NCI-H69 (cell line): ENCODE results near the gene RABGGTB.
A peak's percentile ranks its signal among the peaks of the same experiment; 100 is the strongest.
"Not testable (repeated sequence)": the region's sequence is repeated elsewhere in the genome, so short reads cannot be mapped to it uniquely, and the experiment has no call there.

ENCODE experiments used
- DNase-seq: peaks from one replicate; lab custom pipeline; 2025; lab: John Stamatoyannopoulos, UW

RABGGTB gene

DNA sequence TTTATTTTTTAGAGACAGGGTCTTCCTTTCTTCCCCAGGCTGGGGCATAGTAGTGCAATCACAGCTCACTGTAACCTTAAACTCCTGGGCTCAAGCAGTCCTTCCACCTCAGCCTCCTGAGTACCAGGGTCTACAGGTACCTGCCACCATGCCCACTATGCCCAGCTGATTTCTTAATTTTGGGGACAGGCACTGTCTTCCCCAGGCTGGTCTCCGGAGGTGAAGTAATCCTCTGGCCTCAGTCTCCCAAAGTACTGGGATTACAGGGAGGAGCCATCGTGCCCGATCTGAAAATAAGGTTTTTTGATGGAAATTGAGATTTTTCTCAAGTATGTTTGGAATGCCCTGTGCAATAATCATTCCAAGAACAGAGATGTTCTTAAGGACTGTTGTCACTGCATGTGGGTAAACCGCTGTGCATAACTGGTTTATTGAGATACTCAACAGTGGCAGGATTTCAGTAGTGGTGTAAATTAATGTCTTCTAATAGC lies 9.7 kb downstream of the RABGGTB start:
- no peak for DNase-seq

DNA sequence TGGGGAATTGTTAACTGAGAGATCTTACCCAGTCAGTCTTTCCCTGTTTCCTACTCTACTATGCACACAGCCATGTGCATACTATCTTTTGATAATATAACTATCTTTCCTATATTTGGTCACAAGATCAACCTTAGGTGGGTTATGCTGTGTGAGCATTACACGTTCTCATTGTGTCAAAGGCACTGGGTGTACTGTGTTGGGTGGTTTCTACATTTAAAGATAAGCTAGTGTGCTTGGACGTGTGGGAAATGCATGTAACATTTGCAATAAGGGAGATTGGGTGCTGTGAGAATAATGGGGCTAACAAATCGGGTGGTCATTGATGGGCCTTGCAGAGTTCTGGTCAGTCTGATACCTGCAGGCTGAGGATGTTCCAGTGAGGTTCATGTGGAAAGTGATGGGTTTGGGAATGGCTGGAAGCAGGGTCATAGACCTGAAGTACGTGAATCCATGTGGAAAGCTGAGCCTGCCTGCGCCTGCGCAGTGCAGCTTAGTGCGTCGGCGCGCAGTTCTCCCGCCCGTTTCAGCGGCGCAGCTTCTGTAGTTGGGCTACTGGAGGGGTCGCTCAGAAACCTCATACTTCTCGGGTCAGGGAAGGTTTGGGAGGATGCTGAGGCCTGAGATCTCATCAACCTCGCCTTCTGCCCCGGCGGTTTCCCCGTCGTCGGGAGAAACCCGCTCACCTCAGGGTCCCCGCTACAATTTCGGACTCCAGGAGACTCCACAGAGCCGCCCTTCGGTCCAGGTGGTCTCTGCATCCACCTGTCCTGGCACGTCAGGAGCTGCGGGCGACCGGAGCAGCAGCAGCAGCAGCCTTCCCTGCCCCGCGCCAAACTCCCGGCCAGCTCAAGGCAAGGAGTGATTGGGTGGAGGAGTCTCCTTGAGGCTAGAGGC lies 10.6 kb downstream of the RABGGTB start, which contains the start of gene MSH4:
Gene MSH4 (plus strand): TSS at position 507 of the 897 bp plus-strand sequence. CDS start 104 bp downstream, at position 611.
- no peak for DNase-seq

DNA sequence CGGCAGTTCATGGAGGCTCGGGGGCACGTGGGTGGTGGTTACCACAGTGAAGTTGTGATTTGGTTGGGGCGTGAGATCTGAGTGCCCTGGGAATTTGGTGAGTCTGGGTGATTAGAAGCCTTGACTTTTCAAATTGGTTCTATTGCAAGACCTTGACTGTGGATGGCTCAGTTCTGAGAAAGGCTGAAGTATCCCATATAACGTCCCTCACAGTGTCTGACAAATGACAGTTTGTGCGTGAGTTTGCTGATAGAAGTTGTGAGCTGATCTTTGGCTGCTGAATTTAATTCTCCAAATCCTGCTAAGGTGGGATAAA lies 11.2 kb downstream of the RABGGTB start:
- DNase-seq = no peak

DNA sequence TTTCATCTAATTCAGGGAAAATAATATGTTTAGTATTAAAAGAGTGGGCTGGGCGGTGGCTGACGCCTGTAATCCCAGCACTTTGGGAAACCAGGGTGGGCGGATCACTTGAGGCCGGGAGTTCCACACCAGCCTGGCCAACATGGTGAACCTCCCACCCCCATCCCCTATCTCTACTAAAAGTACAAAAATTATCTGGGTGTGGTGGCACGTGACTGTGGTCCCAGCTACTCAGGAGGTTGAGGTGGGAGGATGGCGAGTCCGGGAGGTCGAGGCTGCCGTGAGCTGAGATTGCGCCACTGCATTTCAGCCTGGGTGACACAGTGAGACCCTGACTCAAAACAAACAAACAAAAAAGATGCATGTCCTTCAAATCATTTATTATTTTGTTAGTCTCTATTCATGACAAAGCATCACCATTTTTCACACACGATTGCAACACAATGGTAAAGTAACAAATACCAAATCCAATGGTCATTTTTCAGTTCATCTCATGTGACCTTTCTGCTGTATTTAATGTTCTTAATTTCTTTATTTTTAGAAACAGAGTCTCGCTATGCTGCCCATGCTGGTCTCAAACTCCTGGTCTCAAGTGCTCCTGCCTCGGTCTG lies 11.7 kb downstream of the RABGGTB start:
- no peak for DNase-seq

- DNase-seq = not testable (repeated sequence)
Observed at GRCh38 chr1:75801480-75801879, 15.4 kb downstream of the RABGGTB start.

GRCh38 chr1:75808921-75809320 lies 22.9 kb downstream of the RABGGTB start:
- DNase-seq = no peak

DNA sequence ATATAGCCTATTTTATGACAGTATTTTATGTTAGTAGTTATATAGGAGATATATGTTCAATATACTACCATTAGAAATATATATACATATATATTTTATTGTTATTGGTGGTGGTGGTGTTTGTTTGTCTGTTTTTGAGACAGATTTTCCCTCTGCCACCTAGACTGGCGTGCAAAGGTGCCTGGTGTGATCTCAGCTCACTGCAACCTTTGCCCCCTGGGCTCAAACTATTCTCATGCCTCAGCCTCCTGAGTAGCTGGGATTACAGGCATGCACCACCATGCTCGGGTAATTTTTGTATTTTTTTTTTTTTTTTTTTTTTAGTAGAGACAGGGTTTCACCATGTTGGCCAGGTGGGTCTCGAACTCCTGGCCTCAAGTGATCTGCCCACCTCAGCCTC lies 24.1 kb downstream of the RABGGTB start:
- not testable (repeated sequence) for DNase-seq

GRCh38 chr1:75811211-75811981 lies 25.3 kb downstream of the RABGGTB start:
- DNase-seq = no peak

- DNase-seq = no peak
Observed at GRCh38 chr1:75812065-75812464, 26.0 kb downstream of the RABGGTB start.

- DNase-seq = not testable (repeated sequence)
Observed at GRCh38 chr1:75823596-75823995, 37.5 kb downstream of the RABGGTB start.

- DNase-seq = peak; percentile 1
Observed at GRCh38 chr1:75836528-75837100, 50.6 kb downstream of the RABGGTB start.

DNA sequence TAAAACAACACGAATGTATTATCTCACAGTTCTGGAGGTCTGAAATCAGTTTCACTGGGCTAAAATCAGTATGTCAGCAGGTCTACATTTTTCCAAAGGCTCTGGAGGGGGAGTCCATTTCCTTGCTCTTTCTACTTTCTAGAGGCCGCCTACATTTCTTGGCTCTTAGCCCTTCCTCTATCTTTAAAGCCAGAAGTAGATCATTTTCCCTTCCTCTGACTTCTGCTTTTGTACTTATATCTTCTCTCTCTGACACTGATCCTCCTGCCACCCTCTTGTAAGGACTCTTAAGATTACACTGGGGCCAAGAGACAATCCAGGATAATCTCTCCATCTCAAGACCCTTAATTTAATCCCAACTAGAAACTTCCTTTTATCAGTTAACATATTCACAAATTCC lies 52.0 kb downstream of the RABGGTB start:
- DNase-seq = no peak

DNA sequence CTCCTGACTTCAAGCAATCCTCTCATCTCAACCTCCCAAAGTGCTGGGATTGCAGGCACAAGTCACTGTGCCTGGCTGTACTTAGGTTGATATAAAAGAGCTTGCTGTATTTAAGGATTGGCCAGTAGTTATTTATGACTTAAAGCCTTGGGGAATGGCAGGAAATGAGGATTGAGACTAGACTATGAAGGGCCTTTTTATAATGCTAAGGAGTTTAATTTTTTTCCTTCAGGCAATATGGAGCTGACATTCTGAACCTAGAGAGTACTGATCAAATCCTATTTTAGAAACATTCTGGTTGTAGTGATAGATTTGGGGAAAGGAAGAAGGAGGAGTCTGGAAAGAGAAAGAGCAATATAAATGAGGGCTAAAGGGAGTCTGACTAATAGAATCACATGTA lies 55.4 kb downstream of the RABGGTB start:
- DNase-seq = no peak
